GM23338 (cell line): ENCODE data around the gene HLA-DPB1. TPM values are rescaled to one million over a fixed set of nuclear protein-coding genes. Genes with fewer than 3 reads are reported as not detected.
A peak's percentile ranks its signal among the peaks of the same experiment; 100 is the strongest.

Experiments used
- ATAC-seq: fragments of 200-7000 bp; cut with Tn5 transposase; 3 replicates; pipeline ENCODE4 v1.9.1; 2020
- DNase-seq: peaks from one replicate; pipeline ENCODE4 v3.0.0-alpha.2; 2015; ENCODE audit warnings: low spot score
- H2AFZ ChIP-seq: fragments of 200-600 bp; sonication (generic); 2 replicates; pipeline ENCODE4 v1.8.0; 2016; ENCODE audit warnings: antibody characterized with exemption, mild to moderate bottlenecking, moderate library complexity
- H3F3A ChIP-seq: fragments of 200-600 bp; sonication (generic); replicated peaks from 2 replicates; pipeline ENCODE4 v1.8.0; 2017; ENCODE audit warnings: antibody characterized with exemption, mixed run types, low read depth
- H3K27ac ChIP-seq: fragments of 200-600 bp; sonication (generic); 2 replicates; pipeline ENCODE4 v1.6.1; 2016; ENCODE audit warnings: low read depth
- H3K27me3 ChIP-seq: fragments of 200-600 bp; sonication (generic); 2 replicates; pipeline ENCODE4 v1.8.0; 2016; ENCODE audit warnings: mild to moderate bottlenecking, mixed run types, moderate library complexity; ENCODE audit not compliant: insufficient read depth
- H3K36me3 ChIP-seq: fragments of 200-600 bp; sonication (generic); 2 replicates; pipeline ENCODE4 v1.8.0; 2016; ENCODE audit warnings: mild to moderate bottlenecking; ENCODE audit not compliant: insufficient read depth
- H3K4me1 ChIP-seq: fragments of 200-600 bp; sonication (generic); 2 replicates; pipeline ENCODE4 v1.8.0; 2016; ENCODE audit warnings: mild to moderate bottlenecking, moderate library complexity; ENCODE audit not compliant: insufficient read depth
- H3K4me2 ChIP-seq: fragments of 200-600 bp; sonication (generic); 2 replicates; pipeline ENCODE4 v1.7.1; 2017; ENCODE audit warnings: mixed run types
- H3K4me3 ChIP-seq: fragments of 200-600 bp; sonication (generic); 2 replicates; pipeline ENCODE4 v1.6.1; 2016; ENCODE audit warnings: mixed run types
- H3K79me2 ChIP-seq: fragments of 200-600 bp; sonication (generic); replicated peaks from 2 replicates; pipeline ENCODE4 v1.8.0; 2017; ENCODE audit warnings: mild to moderate bottlenecking; ENCODE audit not compliant: insufficient read depth
- H3K9me2 ChIP-seq: fragments of 200-600 bp; sonication (generic); 2 replicates; pipeline ENCODE4 v1.8.0; 2017; ENCODE audit not compliant: insufficient read depth
- H4K20me1 ChIP-seq: fragments of 200-600 bp; sonication (generic); replicated peaks from 2 replicates; pipeline ENCODE4 v1.8.0; 2017; ENCODE audit warnings: mild to moderate bottlenecking; ENCODE audit not compliant: insufficient read depth
- H3K27ac Mint-ChIP-seq: 2 replicates; pipeline ENCODE4 v1.8.0; 2020; ENCODE audit warnings: inconsistent platforms, mild to moderate bottlenecking, moderate library complexity, mixed read lengths
- H3K27me3 Mint-ChIP-seq: 3 replicates; pipeline ENCODE4 v1.8.0; 2022; ENCODE audit warnings: low read depth, mild to moderate bottlenecking, moderate library complexity, mixed read lengths, inconsistent platforms; ENCODE audit not compliant: insufficient read depth, poor library complexity
- H3K36me3 Mint-ChIP-seq: 3 replicates; pipeline ENCODE4 v1.8.0; 2021; ENCODE audit warnings: low read depth, mild to moderate bottlenecking, inconsistent platforms, moderate library complexity, mixed read lengths
- H3K4me1 Mint-ChIP-seq: 3 replicates; pipeline ENCODE4 v1.8.0; 2020; ENCODE audit warnings: mild to moderate bottlenecking, inconsistent platforms, mixed read lengths
- H3K4me3 Mint-ChIP-seq: 3 replicates; pipeline ENCODE4 v1.8.0; 2021; ENCODE audit warnings: moderate library complexity, mild to moderate bottlenecking, inconsistent platforms, mixed read lengths
- H3K9me3 Mint-ChIP-seq: 3 replicates; pipeline ENCODE4 v1.8.0; 2020; ENCODE audit warnings: moderate library complexity, mild to moderate bottlenecking, inconsistent platforms, mixed read lengths
- CTCF ChIP-seq, 2 experiments: fragments of 200-600 bp in 1 of 2; sonication (generic) in 1 of 2; conservative IDR thresholded peaks; 2 replicates each; pipeline versions ENCODE4 v1.5.1 to v1.6.1; 2016 to 2017; ENCODE audit warnings: antibody characterized with exemption in 2 of 2, low read depth in 2 of 2, mild to moderate bottlenecking in 2 of 2, moderate library complexity in 1 of 2
- EZH2 ChIP-seq: fragments of 200-600 bp; sonication (generic); IDR thresholded peaks from one replicate; pipeline ENCODE4 v1.8.0; 2017; ENCODE audit warnings: antibody characterized with exemption, mild to moderate bottlenecking, low read depth; ENCODE audit not compliant: unreplicated experiment
- EZH2phosphoT487 ChIP-seq: fragments of 200-600 bp; sonication (generic); IDR thresholded peaks from one replicate; pipeline ENCODE4 v1.8.1; 2018; ENCODE audit warnings: antibody characterized with exemption; ENCODE audit not compliant: unreplicated experiment
- JUNB ChIP-seq: IDR thresholded peaks from one replicate; pipeline ENCODE4 v1.6.1; 2016; ENCODE audit warnings: antibody characterized with exemption; ENCODE audit not compliant: unreplicated experiment
- STAT1 ChIP-seq: IDR thresholded peaks from one replicate; pipeline ENCODE4 v1.6.1; 2016; ENCODE audit warnings: antibody characterized with exemption; ENCODE audit not compliant: unreplicated experiment
- ZNF331 ChIP-seq: fragments of 250-450 bp; sonication (Bioruptor Pico); IDR thresholded peaks from 2 replicates; pipeline ENCODE4 v1.5.0; 2020; ENCODE audit warnings: low read depth, mild to moderate bottlenecking, moderate library complexity
- ZNF462 ChIP-seq: fragments of 250-450 bp; sonication (Bioruptor Pico); IDR thresholded peaks from 2 replicates; pipeline ENCODE4 v1.5.0; 2020; ENCODE audit warnings: mild to moderate bottlenecking, moderate library complexity
- polyA plus RNA-seq: library from polyadenylated mRNA; unstranded; fragments of >200 nt; fragmentation: Nextera tagmentation; extraction: Ambion mirVana; gene quantifications from 2 replicates; pipeline ENCODE4 v1.2.1, GENCODE V29; 2016
- total RNA-seq: library from RNA; depleted of rRNA; stranded (reverse); fragments of >200 nt; shearing (Covaris generic); gene quantifications from 2 replicates; pipeline ENCODE4 v1.2.3, GENCODE V29; 2014

Gene HLA-DPB1
- total and polyA plus RNA-seq, 2 experiments from 2014 or later: 22.0 to 37.6 TPM

GRCh38 chr6:33091957-33092356, 16.2 kb downstream of the HLA-DPB1 start:
- Histone ChIP-seq H3K27me3 (no peaks in the 10 kb centered on the region), H3K4me2 (no peak overlapping the region), H4K20me1 (no peaks in the 10 kb centered on the region), H3K27ac (no peak overlapping the region), H3K4me1 (no peaks in the 10 kb centered on the region), H3K36me3 (no peaks in the 10 kb centered on the region), H2AFZ (0 out of 2 replicates have a peak overlapping the region, but pooled peaks have one; percentile 23), H3K4me3 (no peak overlapping the region), H3F3A (no peaks in the 10 kb centered on the region), H3K9me2 (0 out of 2 replicates have a peak, but pooled peaks cover 5% of the 10 kb centered on the region), H3K79me2 (no peaks in the 10 kb centered on the region)
- ATAC-seq (peak; percentile 100), DNase-seq (peak; percentile 89)
- TF ChIP-seq CTCF (conservative IDR thresholded peaks at IDR 0.05; ENCODE audit: low read depth in 2 of 2): peak; percentile 85 to 99
- no peak for TF ChIP-seq ZNF462 (CRISPR knock-in tag)
- Mint-ChIP-seq H3K36me3 (no peaks in the 10 kb centered on the region), H3K4me3 (no peak overlapping the region), H3K27ac (no peak overlapping the region), H3K27me3 (peaks cover 8% of the 10 kb centered on the region), H3K4me1 (peaks cover 3% of the 10 kb centered on the region; the same call in 2 of the 3 replicates), H3K9me3 (no peaks in the 10 kb centered on the region)

- H3K9me3 Mint-ChIP-seq: no peaks in the 10 kb centered on the region; the same call in 2 of the 3 replicates
- DNase-seq (no peak), ATAC-seq (no peak)
- H3K4me3 Mint-ChIP-seq: no peak overlapping the region
- H3K79me2 ChIP-seq: no peaks in the 10 kb centered on the region
- no peaks in the 10 kb centered on the region for H3K36me3 ChIP-seq
- no peaks in the 10 kb centered on the region for H4K20me1 ChIP-seq
- H3K4me1 Mint-ChIP-seq: peaks cover 3% of the 10 kb centered on the region; the same call in 2 of the 3 replicates
- H3K4me2 ChIP-seq: no peak overlapping the region
- no peaks in the 10 kb centered on the region for H3K36me3 Mint-ChIP-seq
- H3K27ac Mint-ChIP-seq: no peak overlapping the region
- no peak overlapping the region for H2AFZ ChIP-seq
- H3K4me1 ChIP-seq: no peaks in the 10 kb centered on the region
- no peak overlapping the region for H3K4me3 ChIP-seq
- peaks cover 8% of the 10 kb centered on the region for H3K27me3 Mint-ChIP-seq
- H3K9me2 ChIP-seq: peaks cover 7% of the 10 kb centered on the region; the same call in 1 of the 2 replicates
- H3K27me3 ChIP-seq: no peaks in the 10 kb centered on the region
- H3K27ac ChIP-seq: no peak overlapping the region
- H3F3A ChIP-seq: no peaks in the 10 kb centered on the region
- TF ChIP-seq JUNB (no peak), EZH2phosphoT487 (no peak), ZNF331 (CRISPR knock-in tag) (no peak), EZH2 (no peak), STAT1 (no peak)
Measured at GRCh38 chr6:33092385-33092784, 16.6 kb downstream of the HLA-DPB1 start.
